H7 (cell line): ENCODE data around the gene SLC13A4. TPM values are rescaled to one million over a fixed set of nuclear protein-coding genes. Genes with fewer than 3 reads are reported as not detected.
"Not testable (repeated sequence)": the region's sequence is repeated elsewhere in the genome, so short reads cannot be mapped to it uniquely, and the experiment has no call there.

ENCODE experiments used
- DNase-seq: peaks from one replicate; pipeline ENCODE4 v3.0.0; 2012
- H3K27me3 ChIP-seq: 2 replicates; pipeline ENCODE4 v1.6.0; 2011; ENCODE audit warnings: mild to moderate bottlenecking, low read length; ENCODE audit not compliant: control insufficient read depth, insufficient read depth
- H3K36me3 ChIP-seq: replicated peaks from 2 replicates; pipeline ENCODE4 v1.5.1; 2011; ENCODE audit warnings: low read length; ENCODE audit not compliant: control insufficient read depth, insufficient read depth
- H3K4me3 ChIP-seq: 2 replicates; pipeline ENCODE4 v1.5.1; 2011; ENCODE audit warnings: low read depth, mild to moderate bottlenecking, control low read depth, low read length, moderate library complexity; ENCODE audit not compliant: insufficient read depth
- total RNA-seq: library from RNA; depleted of rRNA; stranded (reverse); fragments of >200 nt; shearing (Covaris generic); gene quantifications from 2 replicates; pipeline ENCODE4 v1.2.3, GENCODE V29; 2014; rRNA removed

Gene SLC13A4
- total RNA-seq = 2.3 and 3.1 TPM in 2 replicates

GRCh38 chr7:135728136-135728669 is at the start of gene SLC13A4:
Gene SLC13A4, minus strand, starts transcription at chr7:135728186. Its CDS starts 690 bp downstream, at chr7:135727496.
- peak; percentile 92 for DNase-seq
- Histone ChIP-seq H3K36me3 (no peaks in the 10 kb centered on the region), H3K4me3 (peak within 1 kb of the TSS; percentile 28), H3K27me3 (no peaks in the 10 kb centered on the region)

DNA sequence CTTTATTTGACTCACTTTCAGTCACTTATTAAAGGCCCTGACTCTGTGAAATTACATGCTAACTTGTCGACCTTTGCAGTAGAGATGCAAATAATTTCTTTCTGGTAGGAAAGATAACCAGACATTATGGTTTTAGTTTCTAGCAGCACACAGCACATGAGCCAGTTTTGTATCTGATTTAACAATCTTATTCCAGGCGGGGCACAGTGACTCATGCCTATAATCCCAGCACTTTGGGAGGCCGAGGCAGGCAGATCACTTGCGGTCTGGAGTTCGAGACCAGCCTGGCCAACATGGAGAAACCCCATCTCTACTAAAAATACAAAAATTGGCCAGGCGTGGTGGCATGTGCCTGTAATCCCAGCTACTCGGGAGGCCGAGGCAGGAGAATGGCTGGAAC is 47.9 kb upstream of the SLC13A4 start:
- not testable (repeated sequence) for DNase-seq, H3K27me3 ChIP-seq, H3K36me3 ChIP-seq, H3K4me3 ChIP-seq

DNA sequence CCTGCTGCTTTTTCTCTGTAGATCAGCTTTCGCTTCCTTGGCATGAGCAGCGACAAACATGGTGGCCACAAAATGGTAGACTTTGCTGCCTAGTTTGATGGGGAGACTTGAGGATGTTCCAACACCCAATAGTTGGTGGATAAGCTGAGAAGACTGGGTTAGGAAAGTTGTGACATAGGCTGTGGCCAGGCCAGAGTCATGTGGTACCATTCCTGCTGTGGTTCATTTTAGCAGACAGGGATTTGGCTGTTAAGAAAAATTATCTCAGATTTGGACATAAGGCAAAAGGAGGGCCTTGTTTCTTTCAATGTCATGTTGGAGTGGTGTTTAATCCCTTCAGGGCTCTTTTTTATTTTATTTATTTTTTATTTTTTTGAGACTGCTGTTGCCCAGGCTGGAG is 47.2 kb upstream of the SLC13A4 start:
- Histone ChIP-seq H3K36me3 (no peaks in the 10 kb centered on the region), H3K4me3 (no peak overlapping the region), H3K27me3 (no peaks in the 10 kb centered on the region)
- no peak for DNase-seq

- Histone ChIP-seq H3K4me3 (no peak overlapping the region), H3K36me3 (no peaks in the 10 kb centered on the region), H3K27me3 (no peaks in the 10 kb centered on the region)
- DNase-seq = no peak
These were observed 46.3 kb upstream of the SLC13A4 start for GRCh38 chr7:135774284-135774683.

GRCh38 chr7:135773464-135773863 is 45.5 kb upstream of the SLC13A4 start:
- H3K27me3 ChIP-seq = no peaks in the 10 kb centered on the region
- peak; percentile 26 for DNase-seq
- H3K36me3 ChIP-seq = no peaks in the 10 kb centered on the region

DNA sequence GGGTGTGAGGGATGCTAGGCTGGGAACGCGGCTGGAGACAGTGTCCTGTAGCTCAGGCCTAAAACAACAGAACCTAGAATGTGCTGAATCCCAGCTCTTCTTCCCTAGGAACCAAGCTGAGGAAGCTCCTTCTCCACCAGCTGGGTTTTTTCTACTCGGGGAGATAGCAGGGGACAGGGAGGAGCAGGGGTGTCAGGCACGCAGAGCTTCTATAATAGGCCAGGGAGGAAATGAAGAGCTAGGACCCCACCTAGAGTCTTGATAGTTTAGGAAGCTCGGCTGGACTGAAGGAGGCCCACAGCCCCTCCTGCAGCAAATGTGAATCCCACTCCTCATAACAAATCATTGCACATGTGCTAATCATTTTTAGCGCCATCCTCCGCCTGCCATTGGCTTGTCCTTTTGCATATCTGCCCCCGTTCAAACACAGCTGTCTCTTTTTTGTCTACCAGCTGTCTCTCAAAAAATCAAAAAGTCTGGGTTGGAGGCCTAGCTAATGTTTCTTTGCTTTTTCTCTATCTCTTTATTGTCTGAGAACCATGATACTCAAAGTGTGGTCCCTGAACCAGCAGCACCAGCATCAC is 44.7 kb upstream of the SLC13A4 start:
- Histone ChIP-seq H3K36me3 (no peaks in the 10 kb centered on the region), H3K4me3 (no peak overlapping the region), H3K27me3 (no peaks in the 10 kb centered on the region)
- no peak for DNase-seq

More at GRCh38 chr7:135773464-135773863, 45.5 kb upstream of the SLC13A4 start:
- H3K4me3 ChIP-seq = no peak overlapping the region

DNA sequence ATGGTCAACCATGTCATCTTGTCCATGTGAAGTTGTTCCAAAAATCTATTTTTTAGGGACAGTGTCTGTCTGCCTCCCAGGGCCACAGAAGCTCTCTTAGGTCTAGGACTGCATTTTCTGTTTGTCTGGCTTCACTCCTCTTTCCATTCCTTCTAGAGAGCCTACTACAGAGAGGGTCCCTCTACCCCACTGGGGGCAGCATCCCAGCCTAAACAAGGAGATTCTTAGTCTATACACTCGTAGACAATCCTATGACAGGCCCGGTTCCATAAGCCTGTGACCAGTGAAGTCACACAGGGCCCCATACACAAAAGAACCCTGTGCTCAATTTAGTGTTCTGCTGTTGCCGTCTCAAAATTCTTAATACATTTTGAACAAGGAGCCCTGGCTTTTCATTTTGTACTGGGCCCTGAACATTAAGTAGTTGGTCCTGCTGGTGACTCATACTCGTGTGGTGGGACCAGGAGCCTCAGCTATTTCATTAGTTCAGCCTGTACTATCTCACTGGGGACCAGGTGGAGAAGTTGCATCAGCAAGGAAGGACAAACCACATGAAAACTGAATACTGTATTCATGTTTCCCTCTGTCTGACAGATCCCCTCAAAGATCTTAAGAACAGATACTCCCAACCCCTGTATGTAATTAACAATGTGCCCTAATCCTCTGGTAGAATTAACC is 44.1 kb upstream of the SLC13A4 start:
- no peaks in the 10 kb centered on the region for H3K36me3 ChIP-seq
- no peaks in the 10 kb centered on the region for H3K27me3 ChIP-seq
- DNase-seq = no peak
- no peak overlapping the region for H3K4me3 ChIP-seq

- Histone ChIP-seq H3K36me3 (no peaks in the 10 kb centered on the region), H3K27me3 (no peaks in the 10 kb centered on the region), H3K4me3 (no peak overlapping the region)
- no peak for DNase-seq
These were observed 43.1 kb upstream of the SLC13A4 start for GRCh38 chr7:135771051-135771450.

DNA sequence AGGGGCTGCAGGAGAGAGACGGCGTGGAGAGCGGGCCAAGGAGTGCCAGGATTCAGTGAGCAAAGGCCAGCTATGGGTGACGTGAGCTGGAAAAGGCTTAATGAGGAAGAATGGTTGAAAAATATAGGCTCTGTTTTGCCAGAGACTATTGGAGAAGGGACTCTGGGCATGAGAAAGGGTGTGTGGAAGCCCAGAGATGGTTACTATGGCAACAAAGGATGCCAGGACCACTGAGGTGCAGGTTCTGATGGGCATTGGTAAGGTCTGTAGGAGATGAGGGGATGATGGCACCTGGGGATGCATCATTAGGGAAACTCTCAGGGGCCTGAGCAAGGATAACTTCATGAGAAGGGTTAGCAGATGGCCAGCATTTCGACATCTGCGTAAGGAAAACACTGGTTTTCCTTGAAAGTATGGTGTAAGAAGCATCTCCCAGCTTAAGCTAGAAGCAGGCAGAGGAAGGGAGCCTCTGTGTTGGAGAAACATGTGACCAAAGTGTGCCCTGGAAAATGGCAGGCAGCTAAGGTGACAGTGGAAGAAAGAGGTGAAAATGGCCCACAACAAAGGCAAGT is 42.2 kb upstream of the SLC13A4 start:
- DNase-seq = no peak
- no peaks in the 10 kb centered on the region for H3K27me3 ChIP-seq
- no peaks in the 10 kb centered on the region for H3K36me3 ChIP-seq
- H3K4me3 ChIP-seq = no peak overlapping the region

- Histone ChIP-seq H3K36me3 (no peaks in the 10 kb centered on the region), H3K4me3 (no peak overlapping the region)
- no peak for DNase-seq
These were observed 41.2 kb upstream of the SLC13A4 start for GRCh38 chr7:135769005-135769802.

GRCh38 chr7:135768467-135768866 is 40.5 kb upstream of the SLC13A4 start:
- DNase-seq = no peak
- Histone ChIP-seq H3K4me3 (no peak overlapping the region), H3K27me3 (no peaks in the 10 kb centered on the region), H3K36me3 (no peaks in the 10 kb centered on the region)

More at GRCh38 chr7:135769005-135769802, 41.2 kb upstream of the SLC13A4 start:
- no peaks in the 10 kb centered on the region for H3K27me3 ChIP-seq

DNA sequence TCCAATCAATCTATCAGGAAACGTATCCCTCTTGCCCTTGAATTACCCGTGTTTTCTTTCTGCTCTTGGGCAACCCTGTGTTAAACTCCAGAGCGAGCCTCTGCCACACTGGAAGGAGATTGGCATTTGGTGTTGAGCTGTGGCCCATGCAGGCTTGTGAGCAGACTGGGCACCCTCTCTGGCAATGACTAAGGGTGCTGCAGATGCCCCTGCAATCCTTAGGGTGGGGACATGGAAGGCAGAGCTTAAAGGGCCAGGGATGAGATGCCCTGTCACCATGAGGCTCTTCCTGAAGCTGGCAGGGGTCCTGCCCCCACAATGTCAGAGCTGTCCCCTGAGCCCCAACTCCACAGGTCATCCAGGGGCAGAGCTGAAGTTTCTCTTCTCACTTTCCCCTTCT is 40.1 kb upstream of the SLC13A4 start:
- no peaks in the 10 kb centered on the region for H3K36me3 ChIP-seq
- no peak for DNase-seq

GRCh38 chr7:135763261-135763660 is 35.3 kb upstream of the SLC13A4 start:
- DNase-seq = no peak
- H3K36me3 ChIP-seq = no peaks in the 10 kb centered on the region
- H3K27me3 ChIP-seq = no peaks in the 10 kb centered on the region
- no peak overlapping the region for H3K4me3 ChIP-seq

More for the DNA sequence above, 40.1 kb upstream of the SLC13A4 start:
- no peaks in the 10 kb centered on the region for H3K27me3 ChIP-seq
- no peak overlapping the region for H3K4me3 ChIP-seq

- Histone ChIP-seq H3K36me3 (no peaks in the 10 kb centered on the region), H3K4me3 (no peak overlapping the region), H3K27me3 (no peaks in the 10 kb centered on the region)
- DNase-seq = no peak
These were observed 33.9 kb upstream of the SLC13A4 start for GRCh38 chr7:135761751-135762488.
